Cardiac muscle cell (in vitro differentiated cells and primary cell): ENCODE measurements around the gene G6PC3. TPM values are rescaled to one million over a fixed set of nuclear protein-coding genes. Genes with fewer than 3 reads are reported as not detected.

Experiments
- DNase-seq, 2 donors: peaks; one replicate each; pipeline versions ENCODE4 v3.0.0 to v3.0.0-alpha.2; 2010 to 2017; ENCODE audit warnings: low read depth in 1 of 2, low spot score in 1 of 2
- H3K27ac ChIP-seq: fragments of 200-600 bp; sonication (generic); 2 replicates; pipeline ENCODE4 v1.5.1; 2016
- H3K27me3 ChIP-seq: fragments of 200-600 bp; sonication (generic); 2 replicates; pipeline ENCODE4 v1.6.0; 2016; ENCODE audit warnings: control low read depth
- H3K36me3 ChIP-seq: fragments of 200-600 bp; sonication (generic); 2 replicates; pipeline ENCODE4 v1.5.1; 2016; ENCODE audit warnings: control low read depth
- H3K4me1 ChIP-seq: fragments of 200-600 bp; sonication (generic); 2 replicates; pipeline ENCODE4 v1.8.1; 2017; ENCODE audit warnings: low read depth, mild to moderate bottlenecking, mixed run types
- H3K4me3 ChIP-seq: fragments of 200-600 bp; sonication (generic); 2 replicates; pipeline ENCODE4 v1.5.1; 2016; ENCODE audit warnings: mild to moderate bottlenecking
- H3K9me3 ChIP-seq: fragments of 200-600 bp; sonication (generic); 2 replicates; pipeline ENCODE4 v1.5.1; 2017; ENCODE audit warnings: low read depth, mild to moderate bottlenecking, control low read depth
- polyA plus RNA-seq: library from polyadenylated mRNA; unstranded; fragments of >200 nt; fragmentation: Nextera tagmentation; extraction: Ambion mirVana; gene quantifications from 2 replicates; pipeline ENCODE4 v1.2.1, GENCODE V29; 2016
- total RNA-seq: library from RNA; depleted of rRNA; stranded (reverse); fragments of >200 nt; gene quantifications from 2 replicates; pipeline ENCODE4 v1.2.3, GENCODE V29; 2016
- TF ChIP-seq, protein P1 (sequence below): IDR thresholded peaks from 2 replicates; pipeline ENCODE4 v1.5.1; 2012; ENCODE audit warnings: low read depth, mild to moderate bottlenecking, low read length

G6PC3 gene
- total and polyA plus RNA-seq, 2 experiments from 2014 or later: 93.1 to 234 TPM

DNA sequence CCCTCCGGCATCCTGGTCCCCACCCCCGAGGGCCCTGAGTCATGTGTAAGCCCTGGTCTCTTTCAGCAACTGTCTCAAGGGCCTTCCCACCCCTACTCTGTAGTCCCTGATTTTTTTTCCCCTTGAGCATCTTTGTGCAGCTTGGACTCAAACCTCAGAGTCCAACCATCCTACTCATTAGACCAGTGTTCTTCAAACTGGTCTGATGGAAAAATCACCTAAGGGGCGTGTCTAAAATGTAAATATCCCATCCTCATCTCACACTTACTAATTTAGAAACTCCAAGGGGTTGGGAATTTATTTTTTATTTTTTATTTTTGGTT lies 624 bp downstream of the G6PC3 start:
- Histone ChIP-seq H3K27me3 (no peaks in the 10 kb centered on the region), H3K4me3 (peak overlapping the region; percentile 40), H3K36me3 (peaks cover 6% of the 10 kb centered on the region), H3K27ac (peak overlapping the region; percentile 79), H3K4me1 (peaks cover 15% of the 10 kb centered on the region), H3K9me3 (no peaks in the 10 kb centered on the region)
- no peak for DNase-seq
- TF ChIP-seq, protein P1, sequence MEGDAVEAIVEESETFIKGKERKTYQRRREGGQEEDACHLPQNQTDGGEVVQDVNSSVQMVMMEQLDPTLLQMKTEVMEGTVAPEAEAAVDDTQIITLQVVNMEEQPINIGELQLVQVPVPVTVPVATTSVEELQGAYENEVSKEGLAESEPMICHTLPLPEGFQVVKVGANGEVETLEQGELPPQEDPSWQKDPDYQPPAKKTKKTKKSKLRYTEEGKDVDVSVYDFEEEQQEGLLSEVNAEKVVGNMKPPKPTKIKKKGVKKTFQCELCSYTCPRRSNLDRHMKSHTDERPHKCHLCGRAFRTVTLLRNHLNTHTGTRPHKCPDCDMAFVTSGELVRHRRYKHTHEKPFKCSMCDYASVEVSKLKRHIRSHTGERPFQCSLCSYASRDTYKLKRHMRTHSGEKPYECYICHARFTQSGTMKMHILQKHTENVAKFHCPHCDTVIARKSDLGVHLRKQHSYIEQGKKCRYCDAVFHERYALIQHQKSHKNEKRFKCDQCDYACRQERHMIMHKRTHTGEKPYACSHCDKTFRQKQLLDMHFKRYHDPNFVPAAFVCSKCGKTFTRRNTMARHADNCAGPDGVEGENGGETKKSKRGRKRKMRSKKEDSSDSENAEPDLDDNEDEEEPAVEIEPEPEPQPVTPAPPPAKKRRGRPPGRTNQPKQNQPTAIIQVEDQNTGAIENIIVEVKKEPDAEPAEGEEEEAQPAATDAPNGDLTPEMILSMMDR: no peak

DNA sequence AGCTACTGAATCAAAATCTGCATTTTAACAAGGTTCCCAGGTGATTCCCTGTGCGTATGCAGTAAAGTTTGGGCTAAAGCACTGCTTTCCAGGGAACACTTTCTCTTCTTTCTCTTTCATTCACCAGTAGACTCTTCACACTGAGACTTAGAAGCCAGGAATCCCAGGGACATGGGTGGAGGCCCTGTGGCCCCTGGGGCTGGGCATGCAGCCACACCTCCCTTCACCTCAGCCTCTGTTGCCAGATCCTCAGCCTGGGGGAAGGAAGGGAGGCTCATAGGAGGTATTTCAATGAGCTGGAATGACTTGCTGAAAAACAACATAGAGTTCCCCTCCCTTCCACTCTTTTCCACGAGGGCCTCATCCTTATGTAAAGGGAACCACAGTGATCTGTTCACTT lies 1.2 kb downstream of the G6PC3 start:
- peak overlapping the region; percentile 79 for H3K27ac ChIP-seq
- no peaks in the 10 kb centered on the region for H3K27me3 ChIP-seq
- DNase-seq: no peak
- TF ChIP-seq, protein P1: no peak
- no peaks in the 10 kb centered on the region for H3K9me3 ChIP-seq
- H3K36me3 ChIP-seq: peaks cover 12% of the 10 kb centered on the region
- peak overlapping the region; percentile 40 for H3K4me3 ChIP-seq
- H3K4me1 ChIP-seq: peaks cover 15% of the 10 kb centered on the region

DNA sequence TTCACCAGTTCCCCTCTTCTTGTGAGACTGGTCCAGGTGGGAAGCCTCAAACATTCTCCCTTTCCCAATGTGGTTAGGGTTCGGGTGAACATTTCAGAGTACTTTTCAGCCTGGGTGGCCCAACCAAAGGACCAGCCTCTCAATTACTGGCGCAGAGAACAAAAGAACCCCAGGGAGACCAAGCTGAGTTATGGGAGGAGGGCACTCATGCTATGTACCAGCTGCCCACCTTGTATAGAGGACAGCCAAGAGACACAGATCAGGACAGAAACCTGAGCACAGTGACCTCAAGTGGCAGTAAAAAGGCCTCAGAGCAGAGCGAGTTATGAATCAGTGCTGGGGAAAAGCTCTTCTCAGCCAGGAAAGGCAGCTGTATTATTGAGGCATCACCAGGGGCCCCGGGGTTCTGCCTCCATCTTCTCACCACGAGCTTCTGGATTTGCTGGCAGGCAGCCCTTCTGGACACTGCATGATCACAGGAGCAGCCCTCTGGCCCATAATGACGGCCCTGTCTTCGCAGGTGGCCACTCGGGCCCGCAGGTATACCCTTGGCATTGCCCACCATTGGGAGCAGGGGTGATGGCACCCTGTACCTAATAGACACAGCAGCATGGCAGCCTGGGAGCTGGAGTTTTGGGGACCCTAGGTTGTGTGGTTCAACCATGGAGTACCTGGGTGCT lies 3.8 kb downstream of the G6PC3 start:
- Histone ChIP-seq H3K36me3 (peaks cover 24% of the 10 kb centered on the region), H3K4me3 (no peak overlapping the region), H3K27ac (peak overlapping the region; percentile 0), H3K27me3 (no peaks in the 10 kb centered on the region), H3K9me3 (no peaks in the 10 kb centered on the region), H3K4me1 (peaks cover 15% of the 10 kb centered on the region)
- no peak for DNase-seq
- TF ChIP-seq, protein P1: no peak

DNA sequence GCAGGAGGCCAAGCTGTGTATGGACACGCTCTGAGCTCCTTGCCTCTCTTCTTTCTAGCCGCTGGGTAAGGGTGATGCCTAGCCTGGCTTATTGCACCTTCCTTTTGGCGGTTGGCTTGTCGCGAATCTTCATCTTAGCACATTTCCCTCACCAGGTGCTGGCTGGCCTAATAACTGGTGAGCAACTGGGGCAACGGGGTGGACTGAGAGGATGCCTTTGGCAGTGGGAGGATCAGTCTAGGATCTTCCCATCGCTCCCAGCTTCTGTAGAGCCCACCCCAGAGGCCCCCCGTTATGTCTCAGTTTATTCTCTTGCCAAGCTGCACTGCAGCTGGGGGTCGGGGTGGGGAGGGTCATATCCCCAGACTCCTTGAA lies 4.4 kb downstream of the G6PC3 start:
- TF ChIP-seq, protein P1: no peak
- no peaks in the 10 kb centered on the region for H3K9me3 ChIP-seq
- H3K4me1 ChIP-seq: peaks cover 11% of the 10 kb centered on the region
- no peaks in the 10 kb centered on the region for H3K27me3 ChIP-seq
- H3K4me3 ChIP-seq: no peak overlapping the region
- H3K36me3 ChIP-seq: peaks cover 24% of the 10 kb centered on the region
- H3K27ac ChIP-seq: peak overlapping the region; percentile 69
- DNase-seq: no peak

DNA sequence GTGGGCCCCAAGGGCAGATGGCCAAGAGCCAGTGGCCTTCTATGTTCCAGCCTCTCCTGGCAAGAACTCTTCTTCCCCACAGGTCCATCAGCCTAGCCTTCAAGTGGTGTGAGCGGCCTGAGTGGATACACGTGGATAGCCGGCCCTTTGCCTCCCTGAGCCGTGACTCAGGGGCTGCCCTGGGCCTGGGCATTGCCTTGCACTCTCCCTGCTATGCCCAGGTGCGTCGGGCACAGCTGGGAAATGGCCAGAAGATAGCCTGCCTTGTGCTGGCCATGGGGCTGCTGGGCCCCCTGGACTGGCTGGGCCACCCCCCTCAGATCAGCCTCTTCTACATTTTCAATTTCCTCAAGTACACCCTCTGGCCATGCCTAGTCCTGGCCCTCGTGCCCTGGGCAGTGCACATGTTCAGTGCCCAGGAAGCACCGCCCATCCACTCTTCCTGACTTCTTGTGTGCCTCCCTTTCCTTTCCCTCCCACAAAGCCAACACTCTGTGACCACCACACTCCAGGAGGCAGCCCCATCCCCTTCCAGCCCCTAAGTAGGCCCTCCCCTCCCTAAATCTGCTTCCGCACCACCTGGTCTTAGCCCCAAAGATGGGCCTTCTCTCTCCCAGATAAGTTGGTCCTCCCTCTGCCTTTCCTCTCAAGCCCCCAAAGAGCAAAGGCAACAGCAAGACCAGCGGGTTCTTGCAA lies 5.2 kb downstream of the G6PC3 start:
- Histone ChIP-seq H3K9me3 (no peaks in the 10 kb centered on the region), H3K36me3 (peaks cover 28% of the 10 kb centered on the region), H3K4me1 (peaks cover 9% of the 10 kb centered on the region), H3K4me3 (no peak overlapping the region), H3K27ac (peak overlapping the region; percentile 69), H3K27me3 (no peaks in the 10 kb centered on the region)
- no peak for DNase-seq
- TF ChIP-seq, protein P1: no peak
